Measurements from ENCODE around the gene AXL. TPM values are rescaled to one million over a fixed set of nuclear protein-coding genes. Genes with fewer than 3 reads are reported as not detected.

Gene AXL
- total and polyA plus RNA-seq, 2 of the 13 experiments (the other 11 are each of a cell fraction or from before 2014, with no cell fraction given) = 0.71 to 5.9 TPM

GRCh38 chr19:41294393-41294792 is 75.4 kb downstream of the AXL start:
- no peak for FAIRE-seq
- H3K36me3 ChIP-seq (replicated peaks in 1 of 2; ENCODE audit: control insufficient read depth in 1 of 2, insufficient read depth in 2 of 2, low read length in 2 of 2) = peaks cover 51 to 94% of the 10 kb centered on the region in 2 experiments

More at GRCh38 chr19:41294393-41294792, 75.4 kb downstream of the AXL start:
- 98% methylated on average over 10 of the region's 10 CpGs for WGBS (ENCODE audit: low lambda C conversion rate)
- H3K27ac ChIP-seq (ENCODE audit: extremely low read length, insufficient read depth, low read length) = no peak overlapping the region
- ChIA-PET POLR2A (interaction anchor here (1.6 kb wide), 1 partner anchor 31 kb away, joined by 4 read pairs; no protein-coding TSS in a partner anchor), CTCF (ENCODE audit: low intra/inter-chr PET ratio, low total read pairs) (no interaction called here)
- H3K4me1 ChIP-seq (ENCODE audit: insufficient read depth, low read length) = no peaks in the 10 kb centered on the region
- in situ Hi-C loops (cut with HindIII; ENCODE audit: extremely low pct_ligation_motif_present, low pct_unique_long_range_greater_than_20kb) (no loop called here), intact Hi-C loops (cut with micrococcal nuclease; ENCODE audit: unreplicated experiment) (no loop called here)
- TF ChIP-seq SYNCRIP (IDR thresholded peaks at IDR 0.05; ENCODE audit: insufficient read depth, low read depth, low read length) (no peak), PHF8 (CRISPR knock-in tag; IDR thresholded peaks at IDR 0.05) (no peak), DMAP1 (CRISPR knock-in tag; IDR thresholded peaks at IDR 0.05) (no peak), GPN1 (CRISPR knock-in tag; IDR thresholded peaks at IDR 0.05; ENCODE audit: borderline replicate concordance) (no peak), FOSL1 (CRISPR knock-in tag; IDR thresholded peaks at IDR 0.05; ENCODE audit: borderline replicate concordance) (no peak), HIVEP1 (CRISPR knock-in tag; IDR thresholded peaks at IDR 0.05) (no peak), NFE2L1 (CRISPR knock-in tag; IDR thresholded peaks at IDR 0.05; ENCODE audit: borderline replicate concordance) (no peak), ZNF720 (CRISPR knock-in tag; IDR thresholded peaks at IDR 0.05) (no peak), ZBTB21 (CRISPR knock-in tag; IDR thresholded peaks at IDR 0.05) (no peak), HDAC2 (CRISPR knock-in tag; IDR thresholded peaks at IDR 0.05) (no peak), FOXP1 (IDR thresholded peaks at IDR 0.05) (no peak), FOXP1 (CRISPR knock-in tag; IDR thresholded peaks at IDR 0.05) (no peak), PHB2 (IDR thresholded peaks at IDR 0.05; ENCODE audit: partially characterized antibody) (no peak), ZBTB38 (CRISPR knock-in tag; IDR thresholded peaks at IDR 0.05) (no peak), PCBP2 (optimal IDR thresholded peaks at IDR 0.05; ENCODE audit: low read depth, low read length, poor library complexity, severe bottlenecking) (no peak)
- TF ChIP-seq, protein P1, sequence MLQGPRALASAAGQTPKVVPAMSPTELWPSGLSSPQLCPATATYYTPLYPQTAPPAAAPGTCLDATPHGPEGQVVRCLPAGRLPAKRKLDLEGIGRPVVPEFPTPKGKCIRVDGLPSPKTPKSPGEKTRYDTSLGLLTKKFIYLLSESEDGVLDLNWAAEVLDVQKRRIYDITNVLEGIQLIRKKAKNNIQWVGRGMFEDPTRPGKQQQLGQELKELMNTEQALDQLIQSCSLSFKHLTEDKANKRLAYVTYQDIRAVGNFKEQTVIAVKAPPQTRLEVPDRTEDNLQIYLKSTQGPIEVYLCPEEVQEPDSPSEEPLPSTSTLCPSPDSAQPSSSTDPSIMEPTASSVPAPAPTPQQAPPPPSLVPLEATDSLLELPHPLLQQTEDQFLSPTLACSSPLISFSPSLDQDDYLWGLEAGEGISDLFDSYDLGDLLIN (CRISPR knock-in tag; IDR thresholded peaks at IDR 0.05; ENCODE audit: borderline replicate concordance) = no peak
- TF ChIP-seq, protein P2, sequence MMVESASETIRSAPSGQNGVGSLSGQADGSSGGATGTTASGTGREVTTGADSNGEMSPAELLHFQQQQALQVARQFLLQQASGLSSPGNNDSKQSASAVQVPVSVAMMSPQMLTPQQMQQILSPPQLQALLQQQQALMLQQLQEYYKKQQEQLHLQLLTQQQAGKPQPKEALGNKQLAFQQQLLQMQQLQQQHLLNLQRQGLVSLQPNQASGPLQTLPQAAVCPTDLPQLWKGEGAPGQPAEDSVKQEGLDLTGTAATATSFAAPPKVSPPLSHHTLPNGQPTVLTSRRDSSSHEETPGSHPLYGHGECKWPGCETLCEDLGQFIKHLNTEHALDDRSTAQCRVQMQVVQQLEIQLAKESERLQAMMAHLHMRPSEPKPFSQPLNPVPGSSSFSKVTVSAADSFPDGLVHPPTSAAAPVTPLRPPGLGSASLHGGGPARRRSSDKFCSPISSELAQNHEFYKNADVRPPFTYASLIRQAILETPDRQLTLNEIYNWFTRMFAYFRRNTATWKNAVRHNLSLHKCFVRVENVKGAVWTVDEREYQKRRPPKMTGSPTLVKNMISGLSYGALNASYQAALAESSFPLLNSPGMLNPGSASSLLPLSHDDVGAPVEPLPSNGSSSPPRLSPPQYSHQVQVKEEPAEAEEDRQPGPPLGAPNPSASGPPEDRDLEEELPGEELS (CRISPR knock-in tag; IDR thresholded peaks at IDR 0.05) = no peak
- TF ChIP-seq, protein P3, sequence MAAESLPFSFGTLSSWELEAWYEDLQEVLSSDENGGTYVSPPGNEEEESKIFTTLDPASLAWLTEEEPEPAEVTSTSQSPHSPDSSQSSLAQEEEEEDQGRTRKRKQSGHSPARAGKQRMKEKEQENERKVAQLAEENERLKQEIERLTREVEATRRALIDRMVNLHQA (CRISPR knock-in tag; IDR thresholded peaks at IDR 0.05) = no peak
- TF ChIP-seq, protein P4, sequence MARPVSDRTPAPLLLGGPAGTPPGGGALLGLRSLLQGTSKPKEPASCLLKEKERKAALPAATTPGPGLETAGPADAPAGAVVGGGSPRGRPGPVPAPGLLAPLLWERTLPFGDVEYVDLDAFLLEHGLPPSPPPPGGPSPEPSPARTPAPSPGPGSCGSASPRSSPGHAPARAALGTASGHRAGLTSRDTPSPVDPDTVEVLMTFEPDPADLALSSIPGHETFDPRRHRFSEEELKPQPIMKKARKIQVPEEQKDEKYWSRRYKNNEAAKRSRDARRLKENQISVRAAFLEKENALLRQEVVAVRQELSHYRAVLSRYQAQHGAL (CRISPR knock-in tag; IDR thresholded peaks at IDR 0.05; ENCODE audit: not compliant biosample characterization) = no peak
- TF ChIP-seq, protein P5, sequence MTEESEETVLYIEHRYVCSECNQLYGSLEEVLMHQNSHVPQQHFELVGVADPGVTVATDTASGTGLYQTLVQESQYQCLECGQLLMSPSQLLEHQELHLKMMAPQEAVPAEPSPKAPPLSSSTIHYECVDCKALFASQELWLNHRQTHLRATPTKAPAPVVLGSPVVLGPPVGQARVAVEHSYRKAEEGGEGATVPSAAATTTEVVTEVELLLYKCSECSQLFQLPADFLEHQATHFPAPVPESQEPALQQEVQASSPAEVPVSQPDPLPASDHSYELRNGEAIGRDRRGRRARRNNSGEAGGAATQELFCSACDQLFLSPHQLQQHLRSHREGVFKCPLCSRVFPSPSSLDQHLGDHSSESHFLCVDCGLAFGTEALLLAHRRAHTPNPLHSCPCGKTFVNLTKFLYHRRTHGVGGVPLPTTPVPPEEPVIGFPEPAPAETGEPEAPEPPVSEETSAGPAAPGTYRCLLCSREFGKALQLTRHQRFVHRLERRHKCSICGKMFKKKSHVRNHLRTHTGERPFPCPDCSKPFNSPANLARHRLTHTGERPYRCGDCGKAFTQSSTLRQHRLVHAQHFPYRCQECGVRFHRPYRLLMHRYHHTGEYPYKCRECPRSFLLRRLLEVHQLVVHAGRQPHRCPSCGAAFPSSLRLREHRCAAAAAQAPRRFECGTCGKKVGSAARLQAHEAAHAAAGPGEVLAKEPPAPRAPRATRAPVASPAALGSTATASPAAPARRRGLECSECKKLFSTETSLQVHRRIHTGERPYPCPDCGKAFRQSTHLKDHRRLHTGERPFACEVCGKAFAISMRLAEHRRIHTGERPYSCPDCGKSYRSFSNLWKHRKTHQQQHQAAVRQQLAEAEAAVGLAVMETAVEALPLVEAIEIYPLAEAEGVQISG (CRISPR knock-in tag; IDR thresholded peaks at IDR 0.05) = no peak
- no peak overlapping the region for H2AFZ ChIP-seq (ENCODE audit: low read length)
- peaks cover 3% of the 10 kb centered on the region; the same call in 1 of the 2 replicates for H4K20me1 ChIP-seq (ENCODE audit: insufficient read depth, low read length)
- no peak overlapping the region for H3K9ac ChIP-seq (ENCODE audit: insufficient read depth, low read depth, low read length)
- no TSS peak for BruUV-seq (replicated peaks)
- no peak overlapping the region for H3K4me2 ChIP-seq (ENCODE audit: low read depth, low read length)
- no peaks in the 10 kb centered on the region for H3K79me2 ChIP-seq (ENCODE audit: insufficient read depth, low read length)
- no peaks in the 10 kb centered on the region for H3K27me3 ChIP-seq (ENCODE audit: control insufficient read depth in 1 of 2, insufficient read depth in 2 of 2, low read length in 2 of 2)
- H3K9me3 ChIP-seq (ENCODE audit: low read length) = no peaks in the 10 kb centered on the region
- ATAC-seq (no peak), DNase-seq (ENCODE audit: low spot score) (no peak)
- H3K4me3 ChIP-seq (replicated peaks in 1 of 3; ENCODE audit: insufficient read depth in 1 of 3, low read depth in 2 of 3, low read length in 3 of 3) = no peak overlapping the region

All from HepG2 (cell line).